ENCODE data around the gene ROR2. TPM values are rescaled to one million over a fixed set of nuclear protein-coding genes. Genes with fewer than 3 reads are reported as not detected.
A peak's percentile ranks its signal among the peaks of the same experiment; 100 is the strongest.

ROR2 gene
- total and polyA plus RNA-seq, 2 of the 8 experiments (the other 6 are each of a cell fraction or from before 2014, with no cell fraction given) = 2.7 to 4.3 TPM

DNA sequence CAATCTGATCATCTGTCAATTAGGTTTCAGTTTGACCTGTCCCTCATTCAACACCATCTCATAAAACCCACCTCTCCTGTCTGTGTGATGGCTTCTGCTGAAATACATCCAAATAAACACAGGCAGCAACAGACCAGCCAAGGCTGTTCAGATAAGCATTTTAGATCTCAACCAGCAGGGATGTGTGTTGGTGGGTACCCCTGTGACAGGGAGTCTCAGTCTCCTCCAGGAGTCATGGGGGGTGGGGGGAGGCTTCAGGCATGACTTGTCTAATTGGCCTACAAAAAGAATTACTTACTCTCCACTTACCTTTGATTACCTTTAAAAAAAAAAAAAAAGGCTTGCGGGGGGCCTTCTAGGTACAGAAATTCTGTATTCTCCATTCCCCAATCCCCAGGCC lies 65.9 kb downstream of the ROR2 start:
- Histone ChIP-seq H3K4me1 (replicated peaks in 1 of 4; ENCODE audit: control insufficient read depth in 3 of 4, insufficient read depth in 4 of 4, low read length in 3 of 4) (peaks cover 4 to 20% (median 13%) of the 10 kb centered on the region in 4 experiments), H3K36me3 (ENCODE audit: control insufficient read depth in 2 of 4, insufficient read depth in 4 of 4, low read length in 3 of 4) (no peaks in the 10 kb centered on the region)
- no peak for FAIRE-seq

More for the DNA sequence above, 65.9 kb downstream of the ROR2 start:
- no peak overlapping the region for H3K4ac ChIP-seq (replicated peaks; ENCODE audit: insufficient read length, low read depth, low read length)
- H2BK15ac ChIP-seq (ENCODE audit: low read length) = no peak overlapping the region
- no peak overlapping the region for H4K8ac ChIP-seq (ENCODE audit: extremely low read depth, insufficient read depth, low read length)
- no peak for DNase-seq (ENCODE audit: low read depth in 1 of 2, low spot score in 2 of 2)
- peaks cover 22 to 36% (median 26%) of the 10 kb centered on the region in 4 experiments for H3K27me3 ChIP-seq (replicated peaks in 1 of 4; ENCODE audit: control insufficient read depth in 3 of 4, extremely low read depth in 1 of 4, insufficient read depth in 3 of 4, low read length in 3 of 4)
- H3K23me2 ChIP-seq (ENCODE audit: low read depth, low read length) = peaks cover 3% of the 10 kb centered on the region; the same call in 1 of the 2 replicates
- no peak overlapping the region for H3K27ac ChIP-seq (ENCODE audit: low read depth, low read length)
- no peak overlapping the region for H2AFZ ChIP-seq (ENCODE audit: low read length)
- no peaks in the 10 kb centered on the region for H3K79me2 ChIP-seq (ENCODE audit: control insufficient read depth in 1 of 2, insufficient read depth in 2 of 2, low read length in 2 of 2)
- H3K79me1 ChIP-seq (ENCODE audit: low read depth, low read length) = no peaks in the 10 kb centered on the region
- H2BK20ac ChIP-seq (ENCODE audit: low read length) = peak overlapping the region; percentile 2
- H2AK5ac ChIP-seq (ENCODE audit: low read depth, low read length) = no peak overlapping the region
- ChIA-PET POLR2A (ENCODE audit: partially characterized antibody) (no interaction called here), CTCF (ENCODE audit: partially characterized antibody) (interaction anchor here (0.7 to 2.4 kb wide), 5 partner anchors 67 to 240 kb away, joined by 3 to 13 read pairs (median 3); no protein-coding TSS in a partner anchor)
- no peak overlapping the region for H3K56ac ChIP-seq (replicated peaks; ENCODE audit: insufficient read length, low read depth, low read length)
- no peak overlapping the region for H4K91ac ChIP-seq (replicated peaks; ENCODE audit: insufficient read length, low read length)
- no peak overlapping the region for H4K5ac ChIP-seq (ENCODE audit: insufficient read length, low read depth, low read length)
- H3K4me2 ChIP-seq (ENCODE audit: insufficient read depth in 1 of 2, low read depth in 2 of 2, low read length in 2 of 2) = no peak overlapping the region
- no peak overlapping the region for H3K4me3 ChIP-seq (ENCODE audit: extremely low read depth in 1 of 4, insufficient read depth in 2 of 4, low read depth in 3 of 4, low read length in 4 of 4)
- H3K9me3 ChIP-seq (ENCODE audit: insufficient read depth in 2 of 2, low read depth in 1 of 2, low read length in 1 of 2) = no peaks in the 10 kb centered on the region
- 55% methylated on average over 1 of the region's 1 CpG; no CpG with 5 or more reads in 1 of the 2 experiments for WGBS, 2 experiments (ENCODE audit: extremely low coverage in 1 of 2, insufficient coverage in 1 of 2, insufficient read length in 1 of 2, insufficient replicate concordance in 2 of 2, low coverage in 1 of 2, low lambda C conversion rate in 2 of 2, missing lambda C conversion rate in 1 of 2)
- no peak overlapping the region for H2BK120ac ChIP-seq (replicated peaks; ENCODE audit: low read depth, low read length)
- no peak overlapping the region for H3K23ac ChIP-seq (ENCODE audit: insufficient read length)
- H2BK12ac ChIP-seq (ENCODE audit: low read depth, low read length) = peak overlapping the region; percentile 35; the same call in 1 of the 2 replicates
- H3K9ac ChIP-seq (replicated peaks in 1 of 4; ENCODE audit: extremely low read depth in 1 of 4, low read depth in 3 of 4, low read length in 3 of 4) = no peak overlapping the region
- peaks cover 4 to 8% of the 10 kb centered on the region in 2 experiments for H4K20me1 ChIP-seq (replicated peaks in 1 of 2; ENCODE audit: control insufficient read depth in 1 of 2, insufficient read depth in 2 of 2, low read length in 2 of 2)
- TF ChIP-seq BACH1 (IDR thresholded peaks at IDR 0.05; ENCODE audit: low read length) (no peak), SP1 (IDR thresholded peaks at IDR 0.05; ENCODE audit: low read depth, low read length) (no peak), EZH2 (IDR thresholded peaks at IDR 0.05; ENCODE audit: low read depth, low read length, severe bottlenecking) (no peak), KDM5A (IDR thresholded peaks at IDR 0.05; ENCODE audit: low read length) (no peak), BCL11A (IDR thresholded peaks at IDR 0.05; ENCODE audit: low read depth in 2 of 2, low read length in 2 of 2) (no peak), CEBPB (IDR thresholded peaks at IDR 0.05; ENCODE audit: low read depth, low read length) (no peak), ASH2L (IDR thresholded peaks at IDR 0.05; ENCODE audit: low read length) (no peak)
- TF ChIP-seq, protein P1, sequence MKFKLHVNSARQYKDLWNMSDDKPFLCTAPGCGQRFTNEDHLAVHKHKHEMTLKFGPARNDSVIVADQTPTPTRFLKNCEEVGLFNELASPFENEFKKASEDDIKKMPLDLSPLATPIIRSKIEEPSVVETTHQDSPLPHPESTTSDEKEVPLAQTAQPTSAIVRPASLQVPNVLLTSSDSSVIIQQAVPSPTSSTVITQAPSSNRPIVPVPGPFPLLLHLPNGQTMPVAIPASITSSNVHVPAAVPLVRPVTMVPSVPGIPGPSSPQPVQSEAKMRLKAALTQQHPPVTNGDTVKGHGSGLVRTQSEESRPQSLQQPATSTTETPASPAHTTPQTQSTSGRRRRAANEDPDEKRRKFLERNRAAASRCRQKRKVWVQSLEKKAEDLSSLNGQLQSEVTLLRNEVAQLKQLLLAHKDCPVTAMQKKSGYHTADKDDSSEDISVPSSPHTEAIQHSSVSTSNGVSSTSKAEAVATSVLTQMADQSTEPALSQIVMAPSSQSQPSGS (IDR thresholded peaks at IDR 0.05; ENCODE audit: low read length) = no peak
- H2BK5ac ChIP-seq (ENCODE audit: low read depth, low read length) = no peak overlapping the region
- no peak overlapping the region for H3K18ac ChIP-seq (ENCODE audit: extremely low read depth, low read length)
- H3K14ac ChIP-seq (ENCODE audit: insufficient read length) = no peak overlapping the region

All from H1 (cell line).